Ascending aorta (tissue), 2 donors: ENCODE results near the gene FGGY. TPM values are rescaled to one million over a fixed set of nuclear protein-coding genes. Genes with fewer than 3 reads are reported as not detected.

Experiments
- DNase-seq, 2 donors: peaks; one replicate each; pipeline ENCODE4 v3.0.0-alpha.2; 2019; ENCODE audit warnings: low spot score in 2 of 2
- H3K27ac ChIP-seq, 2 donors: fragments of 200-600 bp; sonication (generic); one replicate each; pipeline ENCODE4 v1.5.1; 2016 to 2017; ENCODE audit warnings: mild to moderate bottlenecking in 1 of 2
- H3K27me3 ChIP-seq: fragments of 200-600 bp; sonication (generic); one replicate; pipeline ENCODE4 v1.5.1; 2017
- H3K36me3 ChIP-seq, 2 donors: fragments of 200-600 bp; sonication (generic); one replicate each; pipeline ENCODE4 v1.5.1; 2016
- H3K4me1 ChIP-seq, 2 donors: fragments of 200-600 bp; sonication (generic); one replicate each; pipeline ENCODE4 v1.5.1; 2016 to 2017; ENCODE audit warnings: mild to moderate bottlenecking in 1 of 2
- H3K4me3 ChIP-seq, 2 donors: fragments of 200-600 bp; sonication (generic); one replicate each; pipeline ENCODE4 v1.5.1; 2016 to 2017; ENCODE audit warnings: mild to moderate bottlenecking in 1 of 2
- H3K9me3 ChIP-seq, 2 donors: fragments of 200-600 bp; sonication (generic); one replicate each; pipeline ENCODE4 v1.5.1; 2016
- CTCF ChIP-seq, 3 experiments: fragments of 200-600 bp in 2 of 3; fragments of 450-650 bp in 1 of 3; sonication (generic) in 2 of 3; IDR thresholded peaks; one replicate each; pipeline ENCODE4 v1.5.1; 2016 to 2019; ENCODE audit warnings: antibody characterized with exemption in 3 of 3, mild to moderate bottlenecking in 1 of 3, moderate library complexity in 1 of 3
- intact Hi-C: fragments of 100-400 bp; cut with DNase I; formaldehyde crosslinking; loops from one replicate; pipeline ENCODE4 v1.15.1; 2023
- total RNA-seq: library from RNA; depleted of rRNA; stranded (reverse); fragments of >200 nt; gene quantifications from one replicate; pipeline ENCODE4 v1.1.0, GENCODE V29; 2016

FGGY gene
- total RNA-seq, 1 donor from 2014 or later = 7.0 TPM

- Histone ChIP-seq H3K27ac (no peak overlapping the region), H3K27me3 (no peaks in the 10 kb centered on the region), H3K36me3 (peaks cover 0 to 3% of the 10 kb centered on the region in 2 donors), H3K4me3 (no peak overlapping the region), H3K4me1 (no peaks in the 10 kb centered on the region), H3K9me3 (no peaks in the 10 kb centered on the region)
- no peak for TF ChIP-seq CTCF (IDR thresholded peaks at IDR 0.05)
- intact Hi-C loops = no loop called here
- DNase-seq = no peak
These were observed 25.9 kb downstream of the FGGY start for GRCh38 chr1:59322814-59323213.

GRCh38 chr1:59323879-59324278 lies 27.0 kb downstream of the FGGY start:
- DNase-seq = no peak
- intact Hi-C loops = no loop called here

DNA sequence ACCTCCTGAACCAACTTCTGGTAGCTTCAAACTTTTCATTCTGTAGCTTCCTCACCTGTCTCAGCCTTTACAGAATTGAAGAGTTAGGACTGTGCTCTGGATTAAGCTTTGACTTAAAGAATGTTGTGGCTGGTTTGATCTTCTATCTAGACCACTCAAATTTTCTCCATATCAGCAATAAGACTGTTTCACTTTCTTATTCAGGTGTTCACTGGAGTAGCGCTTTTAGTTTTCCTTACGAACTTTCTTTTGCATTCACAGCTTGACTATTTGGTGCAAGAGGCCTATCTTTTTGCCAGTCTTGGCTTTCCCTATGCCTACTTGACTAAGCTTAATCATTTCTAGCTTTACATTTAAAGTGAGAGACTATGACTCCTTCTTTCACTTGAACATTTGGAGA lies 31.5 kb downstream of the FGGY start:
- no peaks in the 10 kb centered on the region for H3K27me3 ChIP-seq
- peaks cover 0 to 3% of the 10 kb centered on the region in 2 donors for H3K36me3 ChIP-seq
- H3K4me3 ChIP-seq = no peak overlapping the region
- TF ChIP-seq CTCF (IDR thresholded peaks at IDR 0.05) = no peak
- H3K9me3 ChIP-seq = no peaks in the 10 kb centered on the region
- no peak overlapping the region for H3K27ac ChIP-seq
- H3K4me1 ChIP-seq = no peaks in the 10 kb centered on the region
- intact Hi-C loops = no loop called here
- DNase-seq = no peak

More at GRCh38 chr1:59323879-59324278, 27.0 kb downstream of the FGGY start:
- no peaks in the 10 kb centered on the region for H3K4me1 ChIP-seq
- no peaks in the 10 kb centered on the region for H3K9me3 ChIP-seq
- peaks cover 0 to 3% of the 10 kb centered on the region in 2 donors for H3K36me3 ChIP-seq
- TF ChIP-seq CTCF (IDR thresholded peaks at IDR 0.05) = no peak
- no peak overlapping the region for H3K4me3 ChIP-seq
- no peak overlapping the region for H3K27ac ChIP-seq
- H3K27me3 ChIP-seq = no peaks in the 10 kb centered on the region

DNA sequence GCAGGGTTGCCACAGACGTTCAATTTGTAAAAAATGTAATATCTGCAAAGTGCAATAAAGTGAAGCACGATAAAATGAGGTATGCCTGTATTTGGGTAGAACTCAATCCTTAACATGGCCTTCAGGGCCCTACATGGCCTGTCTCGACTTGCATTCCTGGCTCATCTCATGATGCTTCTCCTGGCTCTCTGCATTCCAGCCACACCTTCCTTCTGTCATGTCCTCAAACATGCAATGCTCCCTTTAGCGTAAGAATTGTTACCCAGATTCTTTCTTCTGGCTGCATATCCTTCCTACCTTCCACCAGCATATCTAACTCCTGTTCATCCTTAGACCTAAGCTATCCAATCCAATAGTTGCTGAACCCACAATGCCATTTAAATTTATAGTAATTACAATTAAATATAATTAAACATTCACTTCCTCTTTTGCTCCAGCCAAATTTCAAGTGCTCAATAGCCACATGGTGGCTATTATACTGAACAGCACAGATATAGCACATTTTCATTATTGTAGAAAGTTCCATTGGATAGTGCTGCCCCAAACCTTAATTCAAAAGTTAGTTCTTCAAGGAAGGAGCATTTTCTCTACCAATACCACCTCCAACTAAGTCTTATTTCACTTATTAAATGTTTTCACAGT lies 32.6 kb downstream of the FGGY start:
- intact Hi-C loops = no loop called here
- Histone ChIP-seq H3K4me3 (no peak overlapping the region), H3K36me3 (peaks cover 0 to 3% of the 10 kb centered on the region in 2 donors), H3K27ac (no peak overlapping the region), H3K27me3 (no peaks in the 10 kb centered on the region), H3K4me1 (no peaks in the 10 kb centered on the region), H3K9me3 (no peaks in the 10 kb centered on the region)
- TF ChIP-seq CTCF (IDR thresholded peaks at IDR 0.05) = no peak
- no peak for DNase-seq

- no peaks in the 10 kb centered on the region for H3K4me1 ChIP-seq
- no peak overlapping the region for H3K27ac ChIP-seq
- no peaks in the 10 kb centered on the region for H3K27me3 ChIP-seq
- no peak overlapping the region for H3K4me3 ChIP-seq
- no peak for DNase-seq
- no peaks in the 10 kb centered on the region for H3K36me3 ChIP-seq
- intact Hi-C loops = no loop called here
- no peak for TF ChIP-seq CTCF (IDR thresholded peaks at IDR 0.05)
- H3K9me3 ChIP-seq = no peaks in the 10 kb centered on the region
These were observed 35.1 kb downstream of the FGGY start for GRCh38 chr1:59331686-59332620.
